Mesothelial cell of epicardium (in vitro differentiated cells): Measurements from ENCODE around the gene SLC16A10. TPM values are rescaled to one million over a fixed set of nuclear protein-coding genes. Genes with fewer than 3 reads are reported as not detected.

ENCODE experiments used
- DNase-seq, 2 experiments: peaks; one replicate each; pipeline ENCODE4 v3.0.0; 2021; ENCODE audit warnings: low spot score in 2 of 2; ENCODE audit not compliant: unreplicated experiment in 2 of 2
- H3K27ac Mint-ChIP-seq: 2 replicates; pipeline ENCODE4 v1.8.0; 2021; ENCODE audit warnings: mixed read lengths
- H3K27me3 Mint-ChIP-seq: 2 replicates; pipeline ENCODE4 v1.8.0; 2021; ENCODE audit warnings: low read depth, mixed read lengths
- H3K36me3 Mint-ChIP-seq: 2 replicates; pipeline ENCODE4 v1.8.0; 2021; ENCODE audit warnings: mixed read lengths
- H3K4me1 Mint-ChIP-seq: 2 replicates; pipeline ENCODE4 v1.8.0; 2021; ENCODE audit warnings: mixed read lengths
- H3K4me3 Mint-ChIP-seq: 2 replicates; pipeline ENCODE4 v1.8.0; 2021; ENCODE audit warnings: mild to moderate bottlenecking, moderate library complexity, mixed read lengths
- H3K9me3 Mint-ChIP-seq: 2 replicates; pipeline ENCODE4 v1.8.0; 2021; ENCODE audit warnings: mixed read lengths
- CTCF ChIP-seq: fragments of 200-600 bp; sonication (generic); IDR thresholded peaks from one replicate; pipeline ENCODE4 v1.5.0; 2021; ENCODE audit warnings: antibody characterized with exemption; ENCODE audit not compliant: unreplicated experiment
- total RNA-seq: library from RNA; stranded (reverse); gene quantifications from 3 replicates; pipeline ENCODE4 v1.2.1, GENCODE V29; 2021

SLC16A10 gene
- total RNA-seq, 1 donor from 2014 or later: 18.0 TPM

GRCh38 chr6:111076024-111076695 lies 11.1 kb upstream of the SLC16A10 start:
- Mint-ChIP-seq H3K4me3 (no peak overlapping the region), H3K36me3 (no peaks in the 10 kb centered on the region), H3K4me1 (peaks cover 32% of the 10 kb centered on the region), H3K27me3 (no peaks in the 10 kb centered on the region), H3K9me3 (no peaks in the 10 kb centered on the region), H3K27ac (no peak overlapping the region)
- no peak for TF ChIP-seq CTCF
- DNase-seq: no peak

- peaks cover 6% of the 10 kb centered on the region for H3K27me3 Mint-ChIP-seq
- no peak for TF ChIP-seq CTCF
- no peak for DNase-seq
- no peak overlapping the region for H3K27ac Mint-ChIP-seq
- no peak overlapping the region for H3K4me3 Mint-ChIP-seq
- H3K9me3 Mint-ChIP-seq: no peaks in the 10 kb centered on the region
- H3K4me1 Mint-ChIP-seq: peaks cover 17% of the 10 kb centered on the region
- H3K36me3 Mint-ChIP-seq: no peaks in the 10 kb centered on the region
Observed at GRCh38 chr6:111080698-111081097, 6.6 kb upstream of the SLC16A10 start.

- Mint-ChIP-seq H3K4me1 (peaks cover 22% of the 10 kb centered on the region), H3K27me3 (peaks cover 35% of the 10 kb centered on the region), H3K4me3 (peak overlapping the region; percentile 63), H3K9me3 (no peaks in the 10 kb centered on the region), H3K27ac (no peak overlapping the region), H3K36me3 (no peaks in the 10 kb centered on the region)
- no peak for TF ChIP-seq CTCF
- DNase-seq: no peak
Observed at GRCh38 chr6:111086685-111087084, 618 bp upstream of the SLC16A10 start.

- peak overlapping the region; percentile 27 for H3K27ac Mint-ChIP-seq
- peak in 1 of 2 experiments; percentile 50 for DNase-seq
Observed at GRCh38 chr6:111087871-111088667, 766 bp downstream of the SLC16A10 start.

GRCh38 chr6:111088668-111089003 lies 1.3 kb downstream of the SLC16A10 start:
- Mint-ChIP-seq H3K9me3 (no peaks in the 10 kb centered on the region), H3K27me3 (peaks cover 31% of the 10 kb centered on the region), H3K4me3 (peak overlapping the region; percentile 79), H3K36me3 (no peaks in the 10 kb centered on the region), H3K27ac (peak overlapping the region; percentile 27), H3K4me1 (peaks cover 22% of the 10 kb centered on the region)
- TF ChIP-seq CTCF: no peak
- no peak for DNase-seq

More at GRCh38 chr6:111087871-111088667, 766 bp downstream of the SLC16A10 start:
- Mint-ChIP-seq H3K36me3 (no peaks in the 10 kb centered on the region), H3K4me1 (peaks cover 22% of the 10 kb centered on the region), H3K9me3 (no peaks in the 10 kb centered on the region), H3K4me3 (peak overlapping the region; percentile 79), H3K27me3 (peaks cover 35% of the 10 kb centered on the region)
- no peak for TF ChIP-seq CTCF
